NCI-H2227 (cell line): ENCODE measurements around the gene VWA3B.

ENCODE experiments used
- DNase-seq: peaks from one replicate; lab custom pipeline; 2025; ENCODE audit not compliant: unreplicated experiment; lab: John Stamatoyannopoulos, UW

VWA3B gene

GRCh38 chr2:98324181-98324580 is 237.2 kb downstream of the VWA3B start:
- no peak for DNase-seq

DNA sequence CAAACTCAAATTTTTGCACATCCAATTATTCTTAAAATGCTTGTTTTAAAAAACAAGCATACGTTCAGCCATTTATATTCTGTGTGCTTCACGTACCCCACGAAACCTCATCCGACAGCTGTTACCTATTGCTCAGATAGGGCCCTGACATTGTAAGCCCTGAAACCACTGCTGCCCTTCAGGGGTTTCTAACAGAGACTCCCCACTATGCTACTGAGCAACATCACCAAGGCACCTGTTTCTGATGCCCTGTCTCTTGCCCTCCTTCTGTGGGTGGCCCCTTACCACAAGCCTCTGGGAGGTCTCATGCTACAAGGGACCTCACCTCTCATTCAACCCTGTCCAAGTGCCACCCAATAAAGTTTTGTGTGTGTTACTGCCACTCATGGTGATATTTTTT is 240.8 kb downstream of the VWA3B start:
- DNase-seq = no peak

GRCh38 chr2:98329549-98329948 is 242.6 kb downstream of the VWA3B start:
- DNase-seq = no peak

- DNase-seq = no peak
Measured at GRCh38 chr2:98332989-98333388, 246.0 kb downstream of the VWA3B start.

DNA sequence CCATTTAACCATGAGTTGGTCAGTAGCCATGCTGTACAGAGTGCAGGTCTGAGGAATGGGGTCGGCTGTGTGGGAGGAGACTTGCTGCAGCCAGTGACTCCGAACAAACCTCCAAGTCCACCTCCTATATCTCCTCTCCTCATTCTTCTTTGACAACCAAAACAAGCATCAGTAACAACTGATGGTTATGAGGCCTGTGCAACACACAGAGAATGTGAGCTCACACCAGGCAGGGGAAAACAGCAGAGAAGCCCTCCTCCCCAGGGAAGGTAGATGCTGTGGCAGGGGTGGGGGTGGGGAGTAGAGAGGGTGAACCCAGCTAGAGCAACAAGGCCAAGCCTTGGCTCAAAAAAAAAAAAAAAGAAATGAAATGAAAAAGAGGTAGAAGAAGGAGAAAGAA is 247.0 kb downstream of the VWA3B start:
- no peak for DNase-seq

GRCh38 chr2:98334439-98335078 is 247.6 kb downstream of the VWA3B start:
- DNase-seq = peak; percentile 38

GRCh38 chr2:98335271-98335670 is 248.3 kb downstream of the VWA3B start:
- DNase-seq = no peak

DNA sequence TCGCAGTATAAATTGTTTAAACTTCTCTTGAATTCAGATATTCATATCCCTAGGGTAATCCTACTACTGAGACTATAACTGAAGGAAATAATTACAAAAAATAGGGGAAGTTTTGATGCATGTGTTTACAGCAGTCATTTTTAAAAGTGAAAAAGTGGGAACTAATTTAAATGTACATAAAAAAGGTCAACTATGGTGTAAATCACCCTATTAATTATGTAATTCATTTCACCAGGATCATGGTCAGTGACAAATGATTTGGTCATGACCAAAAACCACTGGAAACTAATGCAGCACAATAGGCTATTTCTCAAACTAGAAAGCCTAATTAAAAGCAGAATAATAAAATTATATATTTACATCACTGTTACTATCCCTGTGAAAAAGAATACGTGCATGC is 254.3 kb downstream of the VWA3B start:
- no peak for DNase-seq

DNA sequence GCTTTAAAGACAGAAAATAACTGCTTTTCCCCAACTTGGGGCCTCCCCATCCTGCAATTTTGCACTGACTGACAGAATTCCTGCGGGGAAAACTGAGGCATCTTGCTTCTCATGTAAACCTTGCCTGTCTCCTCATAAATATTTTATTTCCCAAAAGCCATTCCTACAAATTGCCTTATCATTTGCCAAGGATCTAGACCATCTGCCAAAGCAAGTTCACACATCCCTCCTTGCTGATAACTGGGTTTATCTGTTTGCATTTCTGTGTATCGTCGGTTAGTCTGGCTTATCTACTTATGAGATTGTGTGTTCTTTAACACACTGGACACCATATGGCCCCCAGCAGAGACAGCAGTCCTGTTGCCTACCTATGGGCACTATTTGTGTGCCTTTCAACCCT is 256.3 kb downstream of the VWA3B start:
- DNase-seq = no peak

DNA sequence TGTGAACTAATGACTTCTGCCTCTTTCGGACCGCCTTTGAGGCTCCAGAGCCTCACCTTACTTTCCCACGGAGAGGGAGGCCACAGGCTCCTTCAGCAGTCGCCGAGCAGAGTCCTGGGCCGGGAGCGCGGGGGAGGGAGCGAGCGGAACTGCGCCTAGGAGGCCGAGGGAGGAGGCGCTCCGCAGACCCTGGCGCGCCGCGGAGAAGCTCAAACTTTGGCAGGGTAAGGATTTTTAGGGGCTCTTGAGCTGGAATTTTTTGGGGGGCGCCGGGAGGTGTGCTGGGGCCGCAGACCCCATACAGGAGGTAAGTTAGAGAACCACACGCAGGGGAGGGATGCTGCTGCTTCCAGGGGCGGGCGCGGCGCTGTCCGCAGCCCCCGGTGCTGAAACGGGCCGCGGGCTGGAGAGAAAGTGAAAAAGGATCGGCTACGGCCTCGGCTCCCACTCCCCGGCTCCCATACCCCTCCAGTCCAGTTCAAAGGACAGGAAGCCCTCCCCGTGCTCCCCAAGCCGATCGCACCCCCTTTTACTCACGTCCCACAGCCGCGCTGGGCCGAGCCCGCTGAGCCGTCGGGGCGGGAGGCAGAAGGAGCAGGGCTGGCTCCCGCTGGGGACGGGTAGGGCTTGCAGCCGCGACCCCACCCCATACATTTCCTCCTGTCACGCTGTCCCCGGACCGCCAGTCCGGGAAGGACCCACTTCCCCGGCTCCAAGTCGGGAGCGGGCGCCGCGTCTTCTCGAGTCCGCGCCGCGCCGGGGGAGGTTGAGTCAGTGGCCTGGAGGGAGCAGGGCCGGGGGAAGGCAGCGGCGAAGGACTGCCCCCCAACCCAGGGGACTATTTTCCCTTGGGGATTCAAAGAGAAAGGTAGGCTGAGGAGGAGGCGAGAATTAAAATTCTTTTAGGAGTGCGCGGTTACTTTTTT is 259.6 kb downstream of the VWA3B start, which contains the start of gene CNGA3:
CNGA3 (plus strand) TSS at position 146 of the 926 bp plus-strand sequence. CDS start 23,520 bp downstream, outside the sequence.
- peak; percentile 42 for DNase-seq

DNA sequence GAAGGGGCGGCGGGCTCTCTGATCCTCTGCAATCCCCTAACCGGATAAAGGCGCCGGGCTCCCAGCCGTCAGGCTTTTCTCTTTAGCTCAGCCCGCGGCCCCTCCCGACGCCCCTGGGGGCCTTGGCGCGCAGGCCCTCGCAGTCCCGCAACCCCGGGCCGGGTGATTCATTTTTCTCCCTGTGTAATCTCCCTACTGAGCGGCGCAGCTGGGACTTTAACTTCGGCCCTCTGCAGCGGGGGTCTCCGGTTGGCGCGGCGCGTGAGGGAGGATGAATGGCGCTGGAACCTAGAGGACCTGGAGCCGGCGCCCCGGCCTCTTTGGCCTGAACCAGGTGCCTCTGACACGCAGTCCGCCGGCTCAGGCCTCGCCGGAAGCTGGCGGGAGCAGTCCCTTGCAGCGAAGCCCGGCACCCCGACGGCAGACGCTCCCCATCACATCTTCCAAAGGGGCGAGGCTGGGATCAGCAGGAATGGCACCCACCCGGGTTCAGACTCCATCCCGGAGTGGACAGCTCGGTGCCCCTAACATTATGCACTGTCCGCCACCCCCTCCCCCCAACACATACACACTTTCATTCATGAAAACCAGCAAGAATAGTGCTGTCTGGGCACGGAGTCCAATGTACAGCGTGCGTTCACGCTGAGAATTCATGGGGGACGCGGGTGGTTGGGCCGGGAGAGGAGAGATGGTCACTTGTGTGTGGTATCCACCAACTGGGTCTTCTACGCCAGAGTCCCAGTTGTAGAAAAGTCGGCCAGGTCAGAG is 260.5 kb downstream of the VWA3B start:
- DNase-seq = peak; percentile 19

DNA sequence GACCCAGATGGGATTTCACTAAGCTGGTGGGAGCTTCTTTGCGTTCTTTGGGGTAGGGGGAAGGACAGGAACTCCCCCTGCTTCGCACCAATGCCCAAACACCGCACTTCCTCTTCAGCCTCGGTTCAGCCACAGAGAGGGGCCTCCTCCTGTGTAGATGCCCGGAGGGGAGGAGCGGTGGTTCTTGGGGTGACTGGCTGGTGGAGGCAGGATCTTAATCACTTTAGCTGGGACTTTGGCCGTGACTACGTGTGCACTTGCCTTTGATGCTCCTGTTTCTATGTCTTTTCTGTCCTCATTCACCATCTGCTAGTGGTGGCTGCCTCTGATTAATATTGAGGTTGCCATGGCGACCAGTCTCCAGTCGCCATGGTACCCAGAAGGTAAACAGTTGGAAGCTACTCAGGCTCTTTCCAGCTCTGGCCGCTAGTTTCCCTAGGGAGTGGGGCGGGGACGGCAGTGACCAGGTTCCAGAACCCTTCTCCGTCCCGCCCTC is 261.1 kb downstream of the VWA3B start:
- DNase-seq = peak; percentile 85

- DNase-seq = no peak
Measured at GRCh38 chr2:98350411-98350810, 263.4 kb downstream of the VWA3B start.

DNA sequence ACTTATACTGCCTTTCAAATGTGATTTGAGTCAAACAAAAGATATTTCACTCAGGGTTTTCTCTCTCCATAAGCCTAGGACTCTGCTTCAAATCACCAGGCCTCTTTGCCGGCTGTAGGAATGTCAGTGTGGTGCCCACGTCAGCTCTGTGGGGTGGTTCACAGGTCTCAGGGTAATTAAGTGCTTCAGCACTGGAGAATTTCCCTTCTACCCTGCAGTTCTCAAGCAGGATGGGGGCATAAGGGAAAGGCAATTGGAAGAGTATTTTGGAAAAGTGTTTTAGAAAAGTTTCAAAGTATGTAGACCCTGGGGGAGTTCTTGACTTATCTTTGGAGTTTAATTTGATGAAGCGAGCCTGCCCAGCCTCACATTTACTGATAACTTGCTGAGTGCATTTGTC is 268.9 kb downstream of the VWA3B start:
- no peak for DNase-seq

- DNase-seq = no peak
Measured at GRCh38 chr2:98356729-98357128, 269.8 kb downstream of the VWA3B start.

GRCh38 chr2:98357849-98358248 is 270.9 kb downstream of the VWA3B start:
- no peak for DNase-seq

DNA sequence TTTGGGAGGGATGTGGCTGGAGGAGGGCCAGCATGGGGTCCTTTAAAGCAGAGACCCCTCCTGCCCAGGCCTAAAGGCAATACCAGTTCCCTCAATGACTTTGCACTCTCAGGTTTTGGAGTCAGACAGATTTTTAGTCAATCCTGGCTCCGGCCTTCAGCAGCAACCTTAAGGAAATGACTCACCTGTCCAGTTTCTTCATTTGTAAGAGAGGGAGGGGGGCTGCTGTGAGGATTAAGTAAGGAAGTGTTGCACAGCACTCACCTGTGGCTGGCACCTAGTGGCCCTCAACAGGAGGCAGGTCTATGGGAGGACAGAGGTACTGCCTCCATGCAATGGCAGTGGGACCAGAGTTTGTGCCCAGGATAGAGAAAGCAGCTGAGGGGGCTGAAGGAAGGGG is 273.0 kb downstream of the VWA3B start:
- no peak for DNase-seq
